GM06990 (cell line): ENCODE measurements around the gene USP31.

Experiments used
- DNase-seq: peaks from one replicate; pipeline ENCODE4 v3.0.0-alpha.2; 2011; ENCODE audit not compliant: insufficient read length; ENCODE audit errors: extremely low read depth
- H3K27me3 ChIP-seq: replicated peaks from 2 replicates; pipeline ENCODE4 v1.6.0; 2011; ENCODE audit warnings: low read length; ENCODE audit not compliant: control insufficient read depth, insufficient read depth
- H3K36me3 ChIP-seq: 2 replicates; pipeline ENCODE4 v1.5.1; 2011; ENCODE audit warnings: low read length; ENCODE audit not compliant: control insufficient read depth, insufficient read depth
- H3K4me3 ChIP-seq: replicated peaks from 2 replicates; pipeline ENCODE4 v1.5.1; 2011; ENCODE audit warnings: low read depth, mild to moderate bottlenecking, control low read depth, low read length
- CTCF ChIP-seq: IDR thresholded peaks from 2 replicates; pipeline ENCODE4 v1.5.1; 2011; ENCODE audit warnings: low read length, control low read depth, mild to moderate bottlenecking, inconsistent platforms; ENCODE audit not compliant: insufficient read depth, poor library complexity, severe bottlenecking

USP31 gene

GRCh38 chr16:23074423-23074822, 74.8 kb downstream of the USP31 start:
- TF ChIP-seq CTCF = no peak
- H3K27me3 ChIP-seq = no peaks in the 10 kb centered on the region
- H3K36me3 ChIP-seq = no peaks in the 10 kb centered on the region; the same call in 1 of the 2 replicates
- H3K4me3 ChIP-seq = no peak overlapping the region
- DNase-seq = no peak

GRCh38 chr16:23072769-23073549, 76.3 kb downstream of the USP31 start:
- TF ChIP-seq CTCF = no peak
- Histone ChIP-seq H3K4me3 (no peak overlapping the region), H3K27me3 (no peaks in the 10 kb centered on the region), H3K36me3 (no peaks in the 10 kb centered on the region; the same call in none of the 2 replicates)
- no peak for DNase-seq

GRCh38 chr16:23072084-23072599, 77.1 kb downstream of the USP31 start:
- H3K4me3 ChIP-seq = no peak overlapping the region

GRCh38 chr16:23071196-23072083, 77.8 kb downstream of the USP31 start:
- TF ChIP-seq CTCF = no peak
- DNase-seq = no peak
- Histone ChIP-seq H3K4me3 (no peak overlapping the region), H3K36me3 (no peaks in the 10 kb centered on the region; the same call in none of the 2 replicates), H3K27me3 (no peaks in the 10 kb centered on the region)

More at GRCh38 chr16:23072084-23072599, 77.1 kb downstream of the USP31 start:
- Histone ChIP-seq H3K27me3 (no peaks in the 10 kb centered on the region), H3K36me3 (no peaks in the 10 kb centered on the region; the same call in none of the 2 replicates)
- no peak for DNase-seq
- no peak for TF ChIP-seq CTCF

GRCh38 chr16:23069844-23070243, 79.4 kb downstream of the USP31 start:
- no peaks in the 10 kb centered on the region; the same call in none of the 2 replicates for H3K36me3 ChIP-seq

More at GRCh38 chr16:23069844-23070243, 79.4 kb downstream of the USP31 start:
- no peak for TF ChIP-seq CTCF
- no peak overlapping the region for H3K4me3 ChIP-seq
- no peaks in the 10 kb centered on the region for H3K27me3 ChIP-seq
- DNase-seq = no peak
